ENCODE measurements around the gene GPR142.

GPR142 gene

DNA sequence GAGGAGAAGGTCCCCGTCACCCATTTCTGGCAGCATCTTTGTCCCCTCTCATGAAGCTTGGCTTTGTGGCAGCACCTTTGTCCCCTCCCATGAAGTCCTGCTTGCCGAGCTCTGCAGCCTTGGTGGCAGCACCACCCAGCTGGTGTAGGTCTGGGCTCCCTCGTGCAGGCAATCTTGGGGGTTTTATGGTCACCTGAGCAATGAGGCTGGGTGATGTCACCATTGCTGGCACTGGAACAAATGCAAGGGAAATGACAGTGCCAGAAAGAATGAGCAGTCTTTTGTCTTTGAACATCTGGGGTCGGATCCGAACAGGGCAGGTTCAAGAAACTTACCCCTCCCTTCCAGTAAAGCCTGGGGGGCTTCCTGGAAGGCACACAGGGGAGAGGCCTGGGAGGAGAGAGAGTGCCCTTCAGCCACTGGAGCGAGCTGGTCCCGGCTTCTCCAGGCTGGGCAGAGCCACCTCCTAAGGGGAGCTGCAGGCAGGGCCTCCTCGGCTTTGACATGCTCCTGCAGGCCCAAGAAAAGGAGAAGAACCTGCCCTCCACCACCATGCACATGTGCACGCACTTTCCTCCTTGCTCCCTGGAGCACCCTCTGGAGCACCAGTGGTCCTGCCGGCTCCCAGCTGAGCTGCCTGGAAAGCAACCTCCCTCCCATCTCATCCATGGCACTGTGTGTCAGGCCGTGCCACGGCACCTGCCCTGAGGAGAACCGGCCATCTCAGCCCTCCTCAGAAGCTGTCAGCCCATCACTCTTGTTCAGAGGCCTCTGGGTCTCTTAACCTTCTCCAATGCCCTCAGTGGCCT lies 21.7 kb upstream of the GPR142 start:
- DNase-seq: no peak

DNA sequence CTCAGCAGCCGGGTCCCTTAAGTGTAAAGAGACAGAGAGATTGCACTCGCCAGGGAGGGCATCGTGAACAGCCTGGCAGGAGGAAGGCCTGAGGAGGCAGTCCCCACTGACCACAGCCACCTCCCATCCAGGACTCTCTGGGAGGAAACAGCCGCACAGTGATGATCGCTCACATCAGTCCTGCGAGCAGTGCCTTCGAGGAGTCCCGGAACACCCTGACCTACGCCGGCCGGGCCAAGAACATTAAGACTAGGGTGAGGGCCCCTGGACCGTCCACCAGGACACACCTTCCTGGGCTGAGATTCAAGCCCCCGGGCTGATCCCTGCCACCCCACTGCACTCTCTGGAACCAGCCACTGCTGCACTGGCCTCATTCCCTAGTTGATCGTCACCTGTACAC lies 19.7 kb upstream of the GPR142 start:
- no peak for DNase-seq

DNA sequence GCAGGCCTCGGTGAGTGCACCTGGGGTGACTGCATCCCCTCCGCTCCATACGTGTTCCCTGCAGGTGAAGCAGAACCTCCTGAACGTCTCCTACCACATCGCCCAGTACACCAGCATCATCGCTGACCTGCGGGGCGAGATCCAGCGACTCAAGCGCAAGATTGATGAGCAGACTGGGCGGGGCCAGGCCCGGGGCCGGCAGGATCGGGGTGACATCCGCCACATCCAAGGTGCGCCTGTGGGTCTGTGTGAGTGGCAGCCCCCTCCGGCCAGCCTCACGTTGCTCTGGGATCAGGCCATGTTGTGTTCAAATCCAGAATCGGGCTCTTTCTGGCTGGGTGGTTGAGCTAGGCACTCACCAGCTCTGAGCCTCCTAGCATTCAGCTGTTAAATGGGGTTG lies 18.2 kb upstream of the GPR142 start:
- no peak for DNase-seq

DNA sequence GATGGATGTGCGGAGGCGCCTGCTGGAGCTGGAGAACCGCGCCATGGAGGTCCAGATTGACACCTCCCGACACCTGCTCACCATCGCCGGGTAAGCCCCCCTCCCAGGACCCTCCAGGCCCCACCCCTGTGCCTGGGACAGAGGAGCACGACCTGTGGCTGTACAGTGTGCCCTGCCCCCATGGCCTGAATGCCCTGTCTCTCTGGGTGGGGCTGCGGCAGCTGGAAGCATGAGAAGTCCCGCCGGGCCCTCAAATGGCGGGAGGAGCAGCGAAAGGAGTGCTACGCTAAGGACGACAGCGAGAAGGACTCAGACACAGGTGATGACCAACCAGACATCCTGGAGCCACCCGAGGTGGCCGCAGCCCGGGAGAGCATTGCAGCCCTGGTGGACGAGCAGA lies 16.8 kb upstream of the GPR142 start:
- DNase-seq: no peak

DNA sequence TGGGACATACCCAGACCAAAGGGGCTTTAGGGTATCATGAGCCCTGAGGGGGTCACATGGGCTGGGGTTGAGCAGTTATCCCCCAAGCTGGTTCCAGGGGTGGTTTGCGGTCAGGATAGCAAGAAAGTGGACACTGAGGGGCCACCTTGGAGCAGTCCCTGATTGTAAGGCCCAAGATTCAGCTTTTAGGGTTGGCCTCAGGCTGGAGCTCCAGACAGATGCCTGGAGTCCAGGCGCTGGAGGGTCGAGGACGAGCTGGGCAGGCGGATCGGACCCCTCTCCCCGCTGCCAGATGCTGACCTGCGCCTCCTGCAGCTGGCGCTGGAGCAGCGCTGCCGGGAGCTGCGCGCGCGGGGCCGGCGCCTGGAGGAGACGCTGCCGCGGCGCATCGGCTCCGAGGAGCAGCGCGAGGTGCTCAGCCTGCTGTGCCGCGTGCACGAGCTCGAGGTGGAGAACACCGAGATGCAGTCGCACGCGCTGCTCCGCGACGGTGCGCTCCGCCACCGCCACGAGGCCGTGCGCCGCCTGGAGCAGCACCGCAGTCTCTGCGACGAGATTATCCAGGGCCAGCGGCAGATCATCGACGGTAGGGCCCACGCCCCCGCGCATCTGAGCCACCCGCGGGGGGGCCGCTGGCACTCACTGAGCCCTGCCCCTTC lies 15.6 kb upstream of the GPR142 start:
- DNase-seq: peak in 1 of 2 experiments; percentile 39

DNA sequence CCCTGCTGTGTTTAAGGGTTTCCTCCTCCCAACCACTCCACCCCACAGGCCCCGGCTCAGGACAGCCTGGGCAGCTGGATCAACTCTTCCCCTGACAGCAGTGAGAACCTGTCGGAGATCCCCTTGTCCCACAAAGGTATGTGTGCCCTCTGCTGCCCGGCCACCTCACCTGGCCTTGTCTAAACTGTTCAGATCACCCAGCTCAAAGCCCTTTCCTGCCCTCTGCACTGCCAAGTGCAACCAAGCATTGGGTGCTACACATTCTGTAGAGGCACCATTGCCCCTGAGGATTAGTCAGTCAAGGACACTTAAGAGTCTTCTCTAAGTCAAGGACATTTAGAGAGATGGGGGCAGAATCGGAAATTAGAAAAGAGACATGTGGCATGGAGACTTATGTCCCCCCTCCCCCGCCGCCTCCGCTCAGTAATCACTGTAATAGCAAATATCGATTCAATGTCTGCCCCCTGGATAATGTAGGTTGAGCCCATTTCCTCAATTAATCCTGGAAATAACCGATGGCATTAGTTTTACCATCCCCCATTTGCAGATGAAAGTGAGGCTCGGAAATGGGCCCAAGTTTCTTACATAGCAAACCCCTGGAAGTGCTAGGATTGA lies 13.8 kb upstream of the GPR142 start:
- no peak for DNase-seq

DNA sequence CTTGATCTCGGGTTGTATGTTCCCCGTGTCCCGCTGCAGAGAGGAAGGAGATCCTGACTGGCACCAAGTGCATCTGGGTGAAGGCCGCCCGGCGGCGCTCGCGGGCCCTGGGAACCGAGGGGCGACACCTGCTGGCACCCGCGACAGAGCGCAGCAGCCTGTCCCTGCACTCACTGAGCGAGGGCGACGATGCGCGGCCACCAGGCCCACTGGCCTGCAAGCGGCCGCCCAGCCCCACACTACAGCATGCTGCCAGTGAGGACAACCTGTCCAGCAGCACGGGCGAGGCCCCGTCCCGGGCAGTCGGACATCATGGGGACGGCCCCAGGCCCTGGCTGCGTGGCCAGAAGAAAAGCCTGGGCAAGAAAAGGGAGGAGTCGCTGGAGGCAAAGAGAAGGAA lies 13.2 kb upstream of the GPR142 start:
- peak; percentile 73 to 80 for DNase-seq

DNA sequence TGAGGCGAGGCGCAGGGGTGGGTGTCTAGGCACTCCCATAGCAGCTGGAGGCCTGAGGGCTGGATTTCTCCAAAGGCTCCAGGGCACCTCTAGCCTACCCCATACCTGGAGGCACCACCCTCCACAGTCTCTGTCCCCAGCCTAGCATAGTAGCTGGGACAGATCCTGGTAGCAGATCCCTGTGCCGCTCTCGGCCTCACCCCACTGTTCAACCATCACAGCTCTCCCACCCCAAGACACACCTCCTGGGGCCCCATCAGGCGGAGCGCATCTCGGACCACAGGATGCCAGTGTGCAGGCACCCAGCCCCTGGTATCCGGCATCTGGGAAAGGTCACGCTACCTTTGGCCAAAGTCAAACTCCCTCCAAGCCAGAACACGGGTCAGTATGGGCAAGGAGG lies 12.7 kb upstream of the GPR142 start:
- no peak for DNase-seq

DNA sequence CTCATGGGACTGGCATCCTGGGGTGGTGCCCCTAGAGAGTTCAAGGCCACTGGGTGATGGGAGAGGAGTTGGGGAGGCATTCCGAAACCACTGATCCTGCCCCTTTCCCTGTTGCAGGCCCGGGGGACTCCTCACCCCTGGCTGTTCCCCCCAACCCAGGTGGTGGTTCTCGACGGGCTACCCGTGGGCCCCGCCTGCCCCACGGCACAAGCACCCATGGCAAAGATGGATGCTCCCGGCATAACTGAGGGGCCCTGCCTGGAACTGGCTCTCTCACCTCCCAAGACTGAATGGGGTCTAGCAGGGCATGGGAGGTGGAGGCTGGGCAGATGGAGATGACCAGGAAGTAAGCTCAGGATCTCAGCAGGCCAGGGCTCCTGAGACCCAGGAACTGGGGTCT lies 12.2 kb upstream of the GPR142 start:
- no peak for DNase-seq

DNA sequence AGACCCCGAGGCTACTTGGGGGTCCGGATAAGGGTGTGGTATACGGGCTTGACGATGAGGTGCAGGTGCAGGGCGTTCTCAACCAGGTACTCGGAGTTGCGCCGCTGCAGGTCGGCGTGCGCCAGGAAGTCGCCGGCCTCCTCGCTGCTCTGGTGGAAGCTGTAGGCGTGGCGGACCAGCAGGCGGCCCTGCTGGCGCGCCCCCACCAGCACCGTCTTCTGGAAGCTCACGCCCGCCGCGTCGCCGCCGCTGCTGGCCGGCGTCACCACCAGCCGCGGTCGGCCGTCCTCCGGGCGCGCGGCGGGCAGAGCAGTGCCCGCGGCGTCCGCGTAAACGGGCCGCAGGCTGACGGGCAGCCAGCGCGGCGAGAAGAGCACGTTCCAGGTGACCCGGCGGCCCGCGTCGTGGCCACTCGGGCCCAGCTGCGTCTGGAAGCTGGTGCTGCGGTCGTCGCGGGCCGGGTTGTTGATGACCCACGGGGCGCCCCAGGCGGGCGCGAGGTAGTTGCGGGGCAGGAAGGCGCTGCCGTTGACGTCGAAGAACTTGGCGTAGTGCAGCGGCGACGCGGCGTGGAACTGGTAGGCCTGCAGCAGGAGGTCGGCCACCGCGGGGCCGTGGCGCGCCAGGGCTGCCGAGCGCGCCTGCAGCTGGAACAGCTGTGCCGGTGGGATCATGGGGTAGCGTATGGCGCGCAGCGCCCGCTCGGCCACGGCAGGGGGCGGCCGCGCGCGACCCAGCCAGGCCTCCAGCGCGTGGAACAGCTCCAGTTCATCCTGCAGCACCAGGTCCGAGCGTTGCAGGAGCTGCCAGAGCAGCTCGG lies 10.4 kb upstream of the GPR142 start:
- DNase-seq: no peak

DNA sequence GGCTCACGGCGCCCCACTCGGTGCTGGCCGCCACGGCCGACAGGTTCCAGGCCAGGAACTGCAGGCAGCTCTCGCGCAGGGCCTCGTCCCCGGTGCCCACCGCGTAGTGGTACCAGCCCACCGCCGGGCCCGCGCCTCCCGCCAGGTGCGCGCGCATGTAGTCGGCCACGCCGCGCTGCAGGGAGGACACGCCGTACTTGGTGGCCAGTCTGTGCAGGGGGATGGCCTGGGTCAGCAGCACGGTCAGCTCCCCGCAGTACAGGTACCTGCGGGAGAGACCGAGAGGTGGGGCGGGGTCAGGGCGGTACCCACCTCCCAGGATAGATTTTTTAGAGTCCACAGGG lies 9.9 kb upstream of the GPR142 start:
- no peak for DNase-seq

DNA sequence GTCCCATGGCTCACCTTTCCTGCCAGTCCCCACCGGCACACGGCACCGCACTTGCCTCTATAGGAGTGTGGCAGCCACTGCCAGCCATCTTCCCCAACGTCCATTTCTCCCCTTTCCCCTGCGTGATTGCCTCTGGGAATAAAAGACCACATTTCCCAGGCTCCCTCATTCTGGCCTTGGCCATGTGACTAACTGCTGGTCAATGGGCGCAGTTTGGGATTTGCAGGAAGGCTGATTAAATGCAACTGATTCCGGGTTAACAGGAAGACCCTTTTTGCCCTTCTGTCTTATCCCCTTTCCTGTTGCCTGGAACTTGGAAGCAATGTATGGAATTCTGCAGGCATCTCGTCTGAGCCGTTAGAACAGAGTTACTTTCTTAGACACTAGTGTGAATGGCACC lies 8.6 kb upstream of the GPR142 start:
- DNase-seq: no peak

DNA sequence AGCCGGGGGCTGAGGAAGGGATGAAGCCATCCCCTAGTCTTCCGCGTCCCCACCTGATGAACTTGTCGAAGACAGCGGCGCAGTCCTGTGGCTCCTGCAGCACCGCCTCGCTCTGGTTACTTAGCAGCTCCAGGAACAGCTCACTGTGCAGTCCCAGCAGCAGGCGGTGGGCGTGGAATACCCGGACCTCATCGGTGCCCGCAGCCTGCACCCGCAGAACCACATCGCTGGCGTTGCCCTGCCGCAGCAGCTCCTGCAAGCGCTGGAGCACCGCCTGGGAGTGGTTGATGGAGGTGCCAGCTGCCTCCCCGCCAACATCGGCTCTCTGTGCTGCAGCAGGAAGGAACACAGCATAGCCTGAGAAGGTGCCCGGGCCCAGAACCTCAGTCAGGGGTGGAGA lies 7.4 kb upstream of the GPR142 start:
- no peak for DNase-seq

DNA sequence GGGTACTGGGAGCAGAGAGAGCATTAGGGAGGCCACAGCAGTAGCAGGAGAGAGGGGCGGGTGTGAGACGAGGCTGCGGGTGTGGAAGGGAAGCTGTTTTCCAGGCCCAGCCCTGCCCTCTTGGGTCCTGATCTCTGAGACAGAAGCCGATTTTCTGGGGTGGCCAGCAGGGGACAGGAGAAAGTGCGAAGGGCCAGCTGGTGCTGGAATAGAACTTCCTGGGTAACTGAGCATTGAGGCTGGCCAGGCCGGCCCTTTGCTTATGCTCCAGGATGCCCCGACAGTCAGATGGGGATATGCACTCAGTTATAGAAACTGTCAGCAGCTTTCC lies 6.4 kb upstream of the GPR142 start:
- no peak for DNase-seq

DNA sequence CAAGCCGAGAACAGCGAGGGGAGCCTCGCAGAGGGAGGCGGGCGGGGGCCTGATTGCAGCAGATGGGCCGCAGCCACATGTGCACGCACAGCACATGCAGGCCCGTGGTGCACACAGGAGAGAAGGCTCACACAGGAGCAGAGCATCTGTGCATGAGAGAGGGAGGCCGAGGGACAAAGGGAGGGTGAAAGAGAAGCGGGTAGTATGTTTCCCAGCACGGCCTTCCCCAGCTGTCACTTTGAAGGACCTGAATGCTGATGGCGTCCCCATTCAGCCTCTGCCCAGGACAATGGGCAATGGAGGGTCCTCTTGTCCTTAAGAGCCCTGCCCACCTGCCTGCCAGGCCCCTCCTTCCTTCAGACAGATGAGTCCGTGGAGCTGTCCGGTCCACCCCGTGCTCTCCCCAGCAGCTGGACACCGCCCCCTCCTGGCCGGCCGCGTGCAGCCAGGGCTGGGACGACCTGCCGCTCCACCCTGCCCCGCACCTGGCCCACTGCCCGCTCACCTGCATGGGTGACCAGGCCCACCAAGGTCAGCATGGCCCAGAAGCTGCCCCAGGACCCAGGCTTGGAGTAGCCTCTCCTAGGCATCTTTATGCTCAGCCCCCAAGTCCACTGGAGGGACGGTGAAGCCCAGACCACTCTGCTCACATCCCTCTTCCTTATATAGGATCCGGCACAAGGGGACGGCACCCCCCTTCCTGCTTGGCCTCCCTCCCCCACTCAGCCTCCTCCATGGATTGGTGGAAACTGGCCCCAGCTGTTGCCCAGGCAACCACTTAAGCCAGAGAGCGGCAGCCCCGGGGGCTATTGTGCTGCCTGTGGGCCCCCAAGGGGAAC lies 5.9 kb upstream of the GPR142 start, which contains the start of gene BTBD17:
Gene BTBD17, minus strand, starts transcription at position 639 of the 839 bp plus-strand sequence. Its CDS starts 49 bp downstream, at position 590.
- DNase-seq: peak; percentile 63 to 68

DNA sequence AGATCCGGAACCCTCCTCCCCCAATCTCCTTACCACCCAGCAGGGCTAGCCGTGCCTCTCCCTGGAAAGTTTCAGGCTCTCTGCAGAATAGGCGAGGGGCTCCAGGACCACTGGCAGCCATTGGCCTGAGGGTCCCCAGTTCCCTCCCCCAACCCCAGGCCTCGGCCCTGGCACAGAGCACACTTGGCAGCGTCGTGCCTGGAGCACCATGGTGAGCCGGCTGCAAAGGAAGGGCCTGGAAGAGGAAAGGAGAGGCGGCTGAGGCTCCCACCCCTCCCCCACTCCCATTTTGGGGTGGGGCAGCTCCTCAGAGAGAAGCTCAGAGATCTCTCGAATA lies 5.3 kb upstream of the GPR142 start:
- no peak for DNase-seq

DNA sequence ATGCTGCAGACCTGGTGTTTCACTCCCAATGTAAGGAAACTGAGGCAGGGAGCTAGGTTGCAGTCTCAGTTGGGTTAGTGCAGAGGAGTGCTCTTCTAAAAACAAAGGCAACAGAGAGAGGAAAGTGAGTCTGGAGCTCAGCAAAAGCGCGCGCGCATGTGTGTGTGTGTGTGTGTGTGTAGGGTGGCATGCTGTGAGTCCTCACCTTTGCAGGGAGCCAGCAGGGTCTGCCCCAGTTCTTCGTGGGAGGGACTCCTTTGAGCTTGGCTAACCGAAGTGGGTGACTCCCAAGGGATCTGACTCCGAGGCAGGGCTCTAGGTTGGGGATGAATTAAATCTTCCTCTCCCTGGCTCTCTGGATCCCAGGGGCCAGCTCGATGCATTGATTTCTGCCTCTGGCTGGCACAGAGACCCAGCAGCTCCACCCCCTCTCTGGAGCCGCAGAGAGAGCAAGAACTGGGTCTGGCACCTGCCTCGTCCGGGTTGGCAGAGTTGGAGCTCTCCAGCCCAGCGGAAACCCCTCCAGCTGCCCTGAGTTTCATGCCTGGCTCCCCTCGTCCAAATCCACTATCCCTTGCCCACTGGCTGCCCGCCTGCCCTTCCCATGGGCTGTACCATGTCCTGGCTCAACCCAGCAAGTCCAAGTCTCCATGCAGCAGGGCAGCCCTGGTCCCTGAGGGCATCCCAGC lies 4.4 kb upstream of the GPR142 start:
- DNase-seq: no peak

DNA sequence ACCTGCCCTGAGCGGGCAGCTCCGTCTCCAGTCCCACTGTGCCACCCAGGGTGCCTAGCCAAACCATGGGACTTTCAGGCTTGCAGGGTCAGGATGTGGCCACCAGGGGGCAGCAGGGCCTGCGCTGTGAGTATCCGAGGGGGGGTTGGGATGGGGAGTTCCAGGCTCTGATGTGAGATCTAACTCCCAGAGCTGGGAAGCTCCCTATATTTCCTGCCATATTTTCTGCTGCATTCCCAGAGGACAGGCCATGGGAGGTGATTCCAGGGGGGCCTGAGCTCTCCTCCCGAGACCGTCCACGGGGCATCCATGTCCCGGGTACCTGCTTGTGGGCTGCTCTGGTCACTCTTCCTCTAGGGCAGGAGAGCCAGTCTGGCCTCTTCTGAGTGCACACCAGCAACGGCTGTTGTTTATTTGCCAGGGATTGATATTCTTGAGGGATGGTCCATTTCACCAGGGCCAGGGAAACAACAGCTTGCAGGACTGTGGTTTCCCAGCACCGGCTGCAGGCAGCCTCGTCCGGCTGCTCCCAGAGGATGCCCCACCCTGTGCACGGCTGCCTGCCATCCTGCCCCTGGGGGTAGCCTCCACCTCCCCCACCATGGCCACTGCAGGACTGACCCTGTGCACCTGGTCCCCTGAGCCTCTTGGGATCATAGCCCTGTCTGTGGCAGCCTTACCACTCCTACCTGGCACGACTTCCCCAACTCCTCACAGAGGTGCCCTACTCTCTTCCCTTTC lies 1.2 kb downstream of the GPR142 start:
- DNase-seq: peak; percentile 85 to 87

DNA sequence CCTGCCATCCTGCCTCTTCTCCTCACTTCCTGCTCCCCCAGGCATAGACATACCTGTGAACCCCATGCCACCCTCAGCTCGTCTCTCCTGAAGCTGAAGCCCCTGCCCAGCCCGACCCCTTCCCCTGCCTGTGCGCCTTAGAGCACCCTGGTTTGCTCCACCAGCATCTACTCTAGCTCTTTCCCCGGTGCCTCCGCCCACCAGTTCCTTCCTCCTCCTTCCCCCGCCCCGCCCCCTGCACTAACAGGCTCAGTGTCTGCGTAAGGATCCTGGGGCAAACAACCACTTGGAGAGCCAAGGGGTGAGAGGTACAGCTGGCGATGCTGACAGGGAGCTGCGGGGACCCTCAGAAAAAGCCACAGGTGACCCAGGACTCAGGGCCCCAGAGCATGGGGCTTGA lies 1.9 kb downstream of the GPR142 start:
- peak; percentile 71 to 76 for DNase-seq

DNA sequence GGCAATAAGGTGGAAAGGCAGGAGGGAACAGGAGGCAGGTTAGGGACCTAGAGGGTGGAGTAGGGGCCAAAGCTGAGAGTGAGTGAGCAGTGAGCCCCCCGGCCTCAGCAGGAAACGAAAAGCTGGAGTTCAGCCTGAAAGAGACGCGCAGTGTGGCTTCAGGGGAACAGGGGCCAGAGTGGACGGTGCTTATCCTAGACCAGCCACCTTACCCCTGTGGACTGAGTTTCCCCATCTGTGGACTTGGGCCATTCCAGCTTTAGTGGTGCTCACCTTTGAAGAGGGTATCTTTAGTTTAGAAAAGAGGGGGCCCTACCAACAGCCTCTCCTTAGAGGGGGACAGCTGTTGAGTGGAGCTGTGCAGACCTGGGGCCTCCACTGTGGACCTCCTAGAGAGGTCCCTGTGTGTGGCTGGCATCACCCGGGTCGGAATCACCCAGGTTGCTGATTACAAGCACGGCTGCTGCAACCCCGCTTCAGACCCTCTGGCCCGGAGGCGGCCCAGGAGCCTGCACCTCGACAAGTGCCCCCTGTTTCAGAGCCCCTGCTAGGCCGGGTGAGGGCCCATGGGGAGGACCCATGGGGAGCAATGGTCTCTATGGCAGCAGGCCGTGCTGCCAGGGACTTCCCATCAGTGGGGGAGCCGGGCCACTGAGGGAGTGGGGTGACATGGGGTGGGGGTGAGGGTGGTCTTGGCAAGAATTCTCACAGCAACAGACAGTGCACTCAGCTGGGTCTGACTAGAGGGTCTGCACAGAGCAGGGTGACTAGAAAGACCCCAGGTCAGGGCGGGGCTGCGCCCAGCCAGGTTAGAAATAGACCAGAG lies 2.6 kb downstream of the GPR142 start:
- DNase-seq: no peak
